ENCODE measurements around the gene ADCY5. TPM values are rescaled to one million over a fixed set of nuclear protein-coding genes. Genes with fewer than 3 reads are reported as not detected.
"Not testable (repeated sequence)": the region's sequence is repeated elsewhere in the genome, so short reads cannot be mapped to it uniquely, and the experiment has no call there.

The ADCY5 gene
- polyA plus RNA-seq: 10.6 TPM
- long read RNA-seq, donor 1: 0 reads
- long read RNA-seq, donor 2, full-length matches to known transcripts: 1 of 1 reads
- long read RNA-seq, donor 2, partial matches to known transcripts: 0 of 1 reads
- long read RNA-seq, donor 2, other reads (novel, unspliced or antisense): 0 of 1 reads
- long read RNA-seq, donor 3: 0 reads
- long read RNA-seq, donor 4: 0 reads
- long read RNA-seq, donor 5: 0 reads
- long read RNA-seq, donor 6: 0 reads
- long read RNA-seq, donor 7: 0 reads
- long read RNA-seq, donor 8, partial matches to known transcripts: 0 of 1 reads
- long read RNA-seq, donor 8, other reads (novel, unspliced or antisense): 0 of 1 reads
- long read RNA-seq, donor 9: 0 reads
- long read RNA-seq, donor 10: 0 reads
- long read RNA-seq, donor 11: 0 reads

DNA sequence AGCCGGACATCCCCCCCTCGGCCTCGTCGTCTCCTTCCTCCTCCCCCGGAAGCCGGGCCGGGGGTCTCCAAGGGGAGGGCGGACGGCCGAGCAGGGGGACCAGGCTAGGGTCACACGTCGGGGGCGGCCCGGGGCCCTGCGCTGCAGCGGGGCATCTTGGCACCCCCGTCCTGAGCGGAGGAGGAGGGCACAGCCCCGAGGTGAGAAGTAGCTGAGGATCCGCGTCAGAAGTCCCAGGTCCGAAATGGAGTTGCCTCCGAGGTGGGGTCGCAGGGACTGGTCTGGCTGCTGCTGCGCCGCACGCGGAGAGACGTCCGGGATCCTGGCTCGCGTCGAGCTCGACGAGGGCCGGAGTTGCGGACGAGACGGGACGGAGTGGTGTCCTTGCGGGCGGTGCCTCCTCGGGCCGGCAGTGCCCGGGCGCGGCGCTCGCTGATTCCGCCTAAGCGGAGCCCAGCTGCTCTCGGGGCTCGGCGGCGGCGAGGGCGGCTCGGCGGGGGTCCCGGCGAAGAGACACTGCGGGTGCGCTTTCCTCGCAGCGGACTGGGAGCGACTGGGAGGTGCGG is at the start of gene ADCY5:
Gene ADCY5 (minus strand): TSS at position 555 of the 566 bp plus-strand sequence. CDS start 545 bp downstream, at position 10.
- no CpG with 5 or more reads among the region's 67 CpGs for WGBS (ENCODE audit: insufficient coverage, low lambda C conversion rate)
- peaks cover 6% of the 10 kb centered on the region for H3K27me3 ChIP-seq (ENCODE audit: control insufficient read depth, insufficient read depth, low read length)

GRCh38 chr3:123493912-123494311 is 45.0 kb upstream of the ADCY5 start:
- DNase-seq: no peak
- no peaks in the 10 kb centered on the region for H3K4me1 ChIP-seq (ENCODE audit: control insufficient read depth, insufficient read depth, low read length)
- no peaks in the 10 kb centered on the region for H3K27me3 ChIP-seq (ENCODE audit: control insufficient read depth, insufficient read depth, low read length)
- no peaks in the 10 kb centered on the region for H3K9me3 ChIP-seq (ENCODE audit: control insufficient read depth, low read depth, low read length)
- WGBS (ENCODE audit: insufficient coverage, low lambda C conversion rate): no CpG with 5 or more reads among the region's 4 CpGs
- H3K4me3 ChIP-seq (ENCODE audit: low read length): no peak overlapping the region
- no peak overlapping the region for H3K27ac ChIP-seq (ENCODE audit: low read length)
- peaks cover 42% of the 10 kb centered on the region for H3K36me3 ChIP-seq (ENCODE audit: control insufficient read depth, insufficient read depth, low read length)

More for the DNA sequence above, at the start of gene ADCY5:
- Histone ChIP-seq H3K27ac (ENCODE audit: low read length) (peak within 1 kb of the TSS; percentile 46), H3K9me3 (ENCODE audit: control insufficient read depth, low read depth, low read length) (peaks cover 9% of the 10 kb centered on the region), H3K4me1 (ENCODE audit: control insufficient read depth, insufficient read depth, low read length) (peaks cover 18% of the 10 kb centered on the region), H3K36me3 (ENCODE audit: control insufficient read depth, insufficient read depth, low read length) (no peaks in the 10 kb centered on the region), H3K4me3 (ENCODE audit: low read length) (peak within 1 kb of the TSS; percentile 53)
- DNase-seq: peak in 1 of 2 donors; percentile 61

DNA sequence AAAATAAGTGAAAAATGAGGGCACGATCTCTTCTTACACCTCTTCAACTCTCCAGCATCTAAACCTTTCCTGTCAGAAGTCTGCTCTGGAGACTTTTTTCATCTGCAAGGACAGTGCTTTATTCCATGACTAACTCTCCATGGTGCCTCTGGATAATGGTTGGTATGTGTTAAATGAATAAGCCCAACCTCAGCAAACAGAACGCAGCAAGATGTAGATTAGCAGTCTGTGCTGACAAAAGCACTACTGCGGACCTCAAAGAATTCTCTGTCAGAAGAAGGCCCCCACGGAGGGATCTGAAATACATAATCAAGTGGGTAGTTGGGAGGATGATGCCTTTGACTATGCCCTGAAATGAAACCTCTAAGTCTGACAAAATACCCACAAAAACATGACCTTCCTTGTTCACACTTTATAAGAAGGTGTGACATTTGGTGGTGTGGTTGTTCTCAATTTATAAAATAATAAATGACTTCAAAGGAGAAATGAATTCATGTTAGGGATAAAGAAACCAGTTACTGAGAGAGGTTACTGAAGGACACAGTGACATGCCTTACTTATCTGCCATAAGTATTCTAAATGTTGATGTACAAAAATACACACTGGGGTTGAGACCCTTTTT is 43.2 kb upstream of the ADCY5 start:
- WGBS (ENCODE audit: insufficient coverage, low lambda C conversion rate): no CpG with 5 or more reads among the region's 4 CpGs
- no peak for DNase-seq
- no peaks in the 10 kb centered on the region for H3K27me3 ChIP-seq (ENCODE audit: control insufficient read depth, insufficient read depth, low read length)
- no peak overlapping the region for H3K27ac ChIP-seq (ENCODE audit: low read length)
- H3K4me1 ChIP-seq (ENCODE audit: control insufficient read depth, insufficient read depth, low read length): no peaks in the 10 kb centered on the region
- peaks cover 23% of the 10 kb centered on the region for H3K36me3 ChIP-seq (ENCODE audit: control insufficient read depth, insufficient read depth, low read length)
- H3K4me3 ChIP-seq (ENCODE audit: low read length): no peak overlapping the region
- H3K9me3 ChIP-seq (ENCODE audit: control insufficient read depth, low read depth, low read length): no peaks in the 10 kb centered on the region

DNA sequence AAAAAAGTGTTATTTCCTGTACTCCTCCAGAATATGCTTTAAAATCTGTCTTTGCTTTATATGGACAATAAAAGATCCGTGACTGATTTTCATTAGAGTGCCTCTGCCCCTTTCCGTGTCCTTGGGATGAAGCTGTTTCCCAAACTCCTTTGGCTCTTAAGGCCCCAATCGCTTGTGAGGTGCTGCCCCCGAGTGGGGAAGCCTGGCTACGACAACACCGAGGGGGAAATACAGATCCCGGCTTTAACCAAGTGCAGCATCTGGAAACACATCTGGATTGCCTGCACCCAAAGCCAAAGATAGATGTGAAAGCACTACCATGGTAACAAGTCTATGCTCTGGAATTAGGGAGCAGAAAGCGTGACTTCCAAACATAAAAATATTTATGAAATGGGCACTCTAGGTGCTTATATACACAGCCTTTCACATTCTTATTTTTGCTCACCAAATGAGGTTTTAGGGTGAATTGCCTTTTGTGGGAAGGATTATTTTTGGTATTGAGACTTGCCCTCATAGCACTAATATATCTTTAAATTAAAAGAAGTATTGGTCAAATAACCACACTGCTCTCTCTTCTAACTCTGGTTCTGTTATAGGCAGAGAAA is 40.6 kb upstream of the ADCY5 start:
- no CpG with 5 or more reads among the region's 8 CpGs for WGBS (ENCODE audit: insufficient coverage, low lambda C conversion rate)
- H3K27ac ChIP-seq (ENCODE audit: low read length): no peak overlapping the region
- H3K27me3 ChIP-seq (ENCODE audit: control insufficient read depth, insufficient read depth, low read length): no peaks in the 10 kb centered on the region
- H3K4me1 ChIP-seq (ENCODE audit: control insufficient read depth, insufficient read depth, low read length): no peaks in the 10 kb centered on the region
- H3K4me3 ChIP-seq (ENCODE audit: low read length): no peak overlapping the region
- DNase-seq: peak; percentile 51 to 54
- H3K9me3 ChIP-seq (ENCODE audit: control insufficient read depth, low read depth, low read length): no peaks in the 10 kb centered on the region
- peaks cover 8% of the 10 kb centered on the region for H3K36me3 ChIP-seq (ENCODE audit: control insufficient read depth, insufficient read depth, low read length)

GRCh38 chr3:123488645-123489347 is 39.9 kb upstream of the ADCY5 start:
- Histone ChIP-seq H3K9me3 (ENCODE audit: control insufficient read depth, low read depth, low read length) (no peaks in the 10 kb centered on the region), H3K27ac (ENCODE audit: low read length) (no peak overlapping the region), H3K4me3 (ENCODE audit: low read length) (no peak overlapping the region), H3K4me1 (ENCODE audit: control insufficient read depth, insufficient read depth, low read length) (no peaks in the 10 kb centered on the region), H3K27me3 (ENCODE audit: control insufficient read depth, insufficient read depth, low read length) (no peaks in the 10 kb centered on the region), H3K36me3 (ENCODE audit: control insufficient read depth, insufficient read depth, low read length) (peaks cover 4% of the 10 kb centered on the region)
- no peak for DNase-seq
- WGBS (ENCODE audit: insufficient coverage, low lambda C conversion rate): no CpG with 5 or more reads among the region's 5 CpGs

DNA sequence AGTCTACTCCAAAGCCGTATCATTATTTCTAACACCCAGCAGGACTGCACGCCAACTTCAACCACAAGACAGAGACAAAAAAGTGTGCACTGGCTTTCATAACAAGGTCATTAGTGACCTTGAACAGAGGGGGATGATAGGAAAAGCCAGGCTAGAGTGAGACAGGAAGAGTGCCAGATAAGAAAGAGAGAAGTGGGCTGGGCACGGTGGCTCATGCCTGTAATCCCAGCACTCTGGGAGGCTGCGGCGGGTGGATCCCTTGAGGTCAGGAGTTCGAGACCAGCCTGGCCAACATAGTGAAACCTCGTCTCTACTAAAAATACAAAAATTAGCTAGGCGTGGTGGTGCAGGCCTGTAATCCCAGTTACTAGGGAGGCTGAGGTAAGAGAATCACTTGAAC is 38.2 kb upstream of the ADCY5 start:
- H3K4me3 ChIP-seq (ENCODE audit: low read length); H3K4me1 ChIP-seq (ENCODE audit: control insufficient read depth, insufficient read depth, low read length); H3K36me3 ChIP-seq (ENCODE audit: control insufficient read depth, insufficient read depth, low read length); H3K27ac ChIP-seq (ENCODE audit: low read length); H3K9me3 ChIP-seq (ENCODE audit: control insufficient read depth, low read depth, low read length); H3K27me3 ChIP-seq (ENCODE audit: control insufficient read depth, insufficient read depth, low read length); DNase-seq: not testable (repeated sequence)
- WGBS (ENCODE audit: insufficient coverage, low lambda C conversion rate): no CpG with 5 or more reads among the region's 8 CpGs

GRCh38 chr3:123486460-123486859 is 37.6 kb upstream of the ADCY5 start:
- Histone ChIP-seq H3K9me3 (ENCODE audit: control insufficient read depth, low read depth, low read length) (no peaks in the 10 kb centered on the region), H3K4me1 (ENCODE audit: control insufficient read depth, insufficient read depth, low read length) (no peaks in the 10 kb centered on the region), H3K27me3 (ENCODE audit: control insufficient read depth, insufficient read depth, low read length) (no peaks in the 10 kb centered on the region), H3K4me3 (ENCODE audit: low read length) (no peak overlapping the region), H3K27ac (ENCODE audit: low read length) (no peak overlapping the region), H3K36me3 (ENCODE audit: control insufficient read depth, insufficient read depth, low read length) (peaks cover 4% of the 10 kb centered on the region)
- DNase-seq: no peak
- no CpG with 5 or more reads among the region's 7 CpGs for WGBS (ENCODE audit: insufficient coverage, low lambda C conversion rate)

GRCh38 chr3:123485551-123485950 is 36.7 kb upstream of the ADCY5 start:
- no peak for DNase-seq
- no peak overlapping the region for H3K4me3 ChIP-seq (ENCODE audit: low read length)
- no CpG with 5 or more reads among the region's 4 CpGs for WGBS (ENCODE audit: insufficient coverage, low lambda C conversion rate)
- H3K9me3 ChIP-seq (ENCODE audit: control insufficient read depth, low read depth, low read length): no peaks in the 10 kb centered on the region
- H3K4me1 ChIP-seq (ENCODE audit: control insufficient read depth, insufficient read depth, low read length): no peaks in the 10 kb centered on the region
- H3K27ac ChIP-seq (ENCODE audit: low read length): no peak overlapping the region
- H3K36me3 ChIP-seq (ENCODE audit: control insufficient read depth, insufficient read depth, low read length): peaks cover 4% of the 10 kb centered on the region
- no peaks in the 10 kb centered on the region for H3K27me3 ChIP-seq (ENCODE audit: control insufficient read depth, insufficient read depth, low read length)

- H3K27me3 ChIP-seq (ENCODE audit: control insufficient read depth, insufficient read depth, low read length): no peaks in the 10 kb centered on the region
- H3K9me3 ChIP-seq (ENCODE audit: control insufficient read depth, low read depth, low read length): no peaks in the 10 kb centered on the region
- no peaks in the 10 kb centered on the region for H3K4me1 ChIP-seq (ENCODE audit: control insufficient read depth, insufficient read depth, low read length)
- no peak overlapping the region for H3K27ac ChIP-seq (ENCODE audit: low read length)
- no peak for DNase-seq
- no peaks in the 10 kb centered on the region for H3K36me3 ChIP-seq (ENCODE audit: control insufficient read depth, insufficient read depth, low read length)
- no CpG with 5 or more reads among the region's 6 CpGs for WGBS (ENCODE audit: insufficient coverage, low lambda C conversion rate)
- H3K4me3 ChIP-seq (ENCODE audit: low read length): no peak overlapping the region
These were observed 34.3 kb upstream of the ADCY5 start for GRCh38 chr3:123483146-123483545.

All from large intestine (tissue), 12 donors.